PC-9 (cell line): ENCODE results near the gene FADS6. TPM values are rescaled to one million over a fixed set of nuclear protein-coding genes. Genes with fewer than 3 reads are reported as not detected.

Experiments used
- BruUV-seq: library from RNA; stranded (reverse); fragments of 400-500 nt; replicated peaks from 2 replicates; lab custom pipeline; 2021; lab: Mats Ljungman, UMichigan
- CTCF ChIA-PET: fragments of 300-600 bp; sonication (Branson Sonifier 250); formaldehyde crosslinking; loops from one replicate; lab custom pipeline; 2022; ENCODE audit warnings: antibody characterized with exemption; lab: Charles Lee
- POLR2A ChIA-PET: fragments of 300-600 bp; sonication (Branson Sonifier 250); formaldehyde crosslinking; loops from one replicate; lab custom pipeline; 2022; ENCODE audit warnings: antibody characterized with exemption; ENCODE audit not compliant: unreplicated experiment; lab: Charles Lee
- DNase-seq, 2 experiments: peaks; one replicate each; pipeline versions ENCODE4 v3.0.0 to v3.0.0-alpha.2; 2015 to 2022; ENCODE audit warnings: mixed read lengths in 1 of 2
- H2AFZ ChIP-seq: fragments of 200-600 bp; sonication (generic); 2 replicates; pipeline ENCODE4 v1.8.1; 2017; ENCODE audit warnings: antibody characterized with exemption
- H3F3A ChIP-seq: fragments of 200-600 bp; sonication (generic); 2 replicates; pipeline ENCODE4 v1.8.1; 2017; ENCODE audit warnings: antibody characterized with exemption, mild to moderate bottlenecking, low read depth; ENCODE audit not compliant: insufficient read depth
- H3K27ac ChIP-seq: fragments of 200-600 bp; sonication (generic); 2 replicates; pipeline ENCODE4 v1.6.1; 2016; ENCODE audit warnings: mixed run types
- H3K27me3 ChIP-seq: fragments of 200-600 bp; sonication (generic); 2 replicates; pipeline ENCODE4 v1.6.1; 2016; ENCODE audit warnings: low read depth, mixed run types; ENCODE audit not compliant: insufficient read depth
- H3K36me3 ChIP-seq: fragments of 200-600 bp; sonication (generic); 2 replicates; pipeline ENCODE4 v1.6.1; 2016; ENCODE audit warnings: low read depth, mixed run types
- H3K4me1 ChIP-seq: fragments of 200-600 bp; sonication (generic); replicated peaks from 2 replicates; pipeline ENCODE4 v1.6.1; 2016; ENCODE audit warnings: mixed run types; ENCODE audit not compliant: insufficient read depth
- H3K4me2 ChIP-seq: fragments of 200-600 bp; sonication (generic); 2 replicates; pipeline ENCODE4 v1.6.1; 2017; ENCODE audit warnings: mixed run types
- H3K4me3 ChIP-seq: fragments of 200-600 bp; sonication (generic); 2 replicates; pipeline ENCODE4 v1.6.1; 2016; ENCODE audit warnings: mixed run types
- H3K79me2 ChIP-seq: fragments of 200-600 bp; sonication (generic); 2 replicates; pipeline ENCODE4 v1.6.1; 2017; ENCODE audit warnings: low read depth, mixed run types
- H3K9me2 ChIP-seq: fragments of 200-600 bp; sonication (generic); 2 replicates; pipeline ENCODE4 v1.8.1; 2017; ENCODE audit warnings: mild to moderate bottlenecking; ENCODE audit not compliant: insufficient read depth
- H3K9me3 ChIP-seq: fragments of 200-600 bp; sonication (generic); 2 replicates; pipeline ENCODE4 v1.8.1; 2016; ENCODE audit warnings: low read depth; ENCODE audit not compliant: insufficient read depth
- H4K20me1 ChIP-seq: fragments of 200-600 bp; sonication (generic); 2 replicates; pipeline ENCODE4 v1.8.1; 2017; ENCODE audit not compliant: insufficient read depth
- CTCF ChIP-seq: fragments of 200-600 bp; sonication (generic); conservative IDR thresholded peaks from 2 replicates; pipeline ENCODE4 v1.6.1; 2017; ENCODE audit warnings: mixed run types, antibody characterized with exemption, mild to moderate bottlenecking, moderate library complexity
- EZH2 ChIP-seq: fragments of 200-600 bp; sonication (generic); IDR thresholded peaks from 2 replicates; pipeline ENCODE4 v1.8.0; 2017; ENCODE audit warnings: antibody characterized with exemption, low read depth
- intact Hi-C: fragments of 100-400 bp; cut with micrococcal nuclease; formaldehyde crosslinking; loops from one replicate; pipeline ENCODE4 v1.10.0; 2022; ENCODE audit not compliant: unreplicated experiment
- total RNA-seq: library from RNA; stranded (reverse); gene quantifications from 2 replicates; pipeline ENCODE4 v1.2.3, GENCODE V29; 2021

The FADS6 gene
- total RNA-seq, 1 experiment from 2014 or later = not detected

GRCh38 chr17:74921769-74922168 is 28.3 kb upstream of the FADS6 start:
- no TSS peak for BruUV-seq
- POLR2A ChIA-PET = no interaction called here
- intact Hi-C loops = no loop called here

GRCh38 chr17:74921026-74921681 is 27.7 kb upstream of the FADS6 start:
- ChIA-PET POLR2A (no interaction called here), CTCF (no interaction called here)
- Histone ChIP-seq H2AFZ (no peak overlapping the region), H3K79me2 (no peaks in the 10 kb centered on the region), H3K4me2 (no peak overlapping the region), H4K20me1 (no peaks in the 10 kb centered on the region), H3K4me3 (no peak overlapping the region), H3K4me1 (no peaks in the 10 kb centered on the region), H3K9me3 (no peaks in the 10 kb centered on the region), H3K27me3 (peaks cover 34% of the 10 kb centered on the region), H3K27ac (no peak overlapping the region), H3F3A (no peaks in the 10 kb centered on the region), H3K36me3 (no peaks in the 10 kb centered on the region), H3K9me2 (no peaks in the 10 kb centered on the region)
- intact Hi-C loops = no loop called here
- TF ChIP-seq CTCF (no peak), EZH2 (no peak)
- no TSS peak for BruUV-seq
- DNase-seq = no peak

More at GRCh38 chr17:74921769-74922168, 28.3 kb upstream of the FADS6 start:
- Histone ChIP-seq H3K4me3 (no peak overlapping the region), H3K4me1 (no peaks in the 10 kb centered on the region), H3F3A (no peaks in the 10 kb centered on the region), H3K27me3 (peaks cover 34% of the 10 kb centered on the region), H3K9me2 (no peaks in the 10 kb centered on the region), H3K9me3 (no peaks in the 10 kb centered on the region), H2AFZ (no peak overlapping the region), H3K27ac (no peak overlapping the region), H3K79me2 (no peaks in the 10 kb centered on the region), H3K36me3 (no peaks in the 10 kb centered on the region), H4K20me1 (no peaks in the 10 kb centered on the region), H3K4me2 (no peak overlapping the region)
- CTCF ChIA-PET = no interaction called here
- no peak for TF ChIP-seq CTCF
- no peak for TF ChIP-seq EZH2
- DNase-seq = no peak

- H3K27ac ChIP-seq = no peak overlapping the region
- CTCF ChIA-PET = no interaction called here
- peak in 1 of 2 experiments; percentile 25 for DNase-seq
- no peaks in the 10 kb centered on the region for H3K9me3 ChIP-seq
- intact Hi-C loops = no loop called here
- H3K4me3 ChIP-seq = no peak overlapping the region
- no peaks in the 10 kb centered on the region for H4K20me1 ChIP-seq
- H3K36me3 ChIP-seq = no peaks in the 10 kb centered on the region
- H3K4me2 ChIP-seq = no peak overlapping the region
- BruUV-seq = no TSS peak
- no peak for TF ChIP-seq CTCF
- no peak for TF ChIP-seq EZH2
- no peaks in the 10 kb centered on the region for H3K79me2 ChIP-seq
- POLR2A ChIA-PET = no interaction called here
- no peaks in the 10 kb centered on the region for H3F3A ChIP-seq
- peaks cover 29% of the 10 kb centered on the region for H3K27me3 ChIP-seq
- H3K4me1 ChIP-seq = no peaks in the 10 kb centered on the region
- H2AFZ ChIP-seq = no peak overlapping the region
- H3K9me2 ChIP-seq = no peaks in the 10 kb centered on the region
Observed at GRCh38 chr17:74920642-74921025, 27.2 kb upstream of the FADS6 start.
